Fibroblast of mammary gland (primary cell): ENCODE results near the gene CHM.
"Not testable (repeated sequence)": the region's sequence is repeated elsewhere in the genome, so short reads cannot be mapped to it uniquely, and the experiment has no call there.

ENCODE experiments used
- DNase-seq: peaks from one replicate; pipeline ENCODE4 v3.0.0-alpha.2; 2010; ENCODE audit warnings: low read depth
- H3K4me3 ChIP-seq: 2 replicates; pipeline ENCODE4 v1.5.1; 2011; ENCODE audit warnings: low read depth, mild to moderate bottlenecking, low read length, moderate library complexity; ENCODE audit not compliant: control insufficient read depth
- TF ChIP-seq, protein P1 (sequence below): conservative IDR thresholded peaks from 2 replicates; pipeline ENCODE4 v1.5.1; 2011; ENCODE audit warnings: low read depth, low read length, inconsistent platforms; ENCODE audit not compliant: control insufficient read depth, insufficient read depth

Gene CHM

DNA sequence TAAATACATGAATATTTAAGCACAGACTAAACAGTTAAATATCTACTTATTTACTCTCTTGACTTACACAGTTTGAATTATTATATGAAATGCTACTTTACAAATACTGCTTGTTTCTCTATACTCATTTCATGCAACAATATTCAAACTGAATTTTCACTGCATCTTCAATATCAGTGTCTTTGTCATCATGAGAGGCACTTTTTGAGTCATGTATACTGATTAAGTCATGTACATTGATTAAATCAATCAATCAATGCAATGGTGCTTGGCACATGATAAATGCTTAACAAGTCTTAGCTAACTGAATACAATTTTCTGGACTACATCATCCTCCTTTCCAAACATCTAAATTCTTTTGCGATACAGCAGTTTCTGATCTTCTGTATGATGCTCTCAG lies 67.1 kb downstream of the CHM start:
- TF ChIP-seq, protein P1, sequence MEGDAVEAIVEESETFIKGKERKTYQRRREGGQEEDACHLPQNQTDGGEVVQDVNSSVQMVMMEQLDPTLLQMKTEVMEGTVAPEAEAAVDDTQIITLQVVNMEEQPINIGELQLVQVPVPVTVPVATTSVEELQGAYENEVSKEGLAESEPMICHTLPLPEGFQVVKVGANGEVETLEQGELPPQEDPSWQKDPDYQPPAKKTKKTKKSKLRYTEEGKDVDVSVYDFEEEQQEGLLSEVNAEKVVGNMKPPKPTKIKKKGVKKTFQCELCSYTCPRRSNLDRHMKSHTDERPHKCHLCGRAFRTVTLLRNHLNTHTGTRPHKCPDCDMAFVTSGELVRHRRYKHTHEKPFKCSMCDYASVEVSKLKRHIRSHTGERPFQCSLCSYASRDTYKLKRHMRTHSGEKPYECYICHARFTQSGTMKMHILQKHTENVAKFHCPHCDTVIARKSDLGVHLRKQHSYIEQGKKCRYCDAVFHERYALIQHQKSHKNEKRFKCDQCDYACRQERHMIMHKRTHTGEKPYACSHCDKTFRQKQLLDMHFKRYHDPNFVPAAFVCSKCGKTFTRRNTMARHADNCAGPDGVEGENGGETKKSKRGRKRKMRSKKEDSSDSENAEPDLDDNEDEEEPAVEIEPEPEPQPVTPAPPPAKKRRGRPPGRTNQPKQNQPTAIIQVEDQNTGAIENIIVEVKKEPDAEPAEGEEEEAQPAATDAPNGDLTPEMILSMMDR, result no peak
- H3K4me3 ChIP-seq, result no peak overlapping the region
- DNase-seq, result no peak

DNA sequence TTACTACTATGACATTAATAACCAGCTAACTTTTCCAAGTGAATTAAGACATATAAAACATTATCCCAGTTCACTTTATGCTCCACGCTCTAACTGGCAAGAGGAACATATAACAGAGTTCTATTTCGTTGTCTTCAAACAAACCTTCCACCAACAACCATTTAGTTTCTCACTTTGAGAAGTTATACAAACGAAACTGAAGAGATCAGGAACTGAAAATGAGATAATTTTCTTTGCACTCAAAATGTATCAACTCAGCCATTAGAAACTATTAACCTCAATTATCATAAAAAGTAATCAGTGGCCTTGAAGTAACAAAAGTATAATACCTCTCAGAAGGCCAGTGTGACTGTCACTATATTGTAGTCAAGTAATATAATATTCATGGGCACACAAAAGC lies 70.1 kb downstream of the CHM start:
- TF ChIP-seq, protein P1, result no peak
- no peak overlapping the region for H3K4me3 ChIP-seq
- no peak for DNase-seq

GRCh38 chrX:85972351-85972750 lies 75.0 kb downstream of the CHM start:
- not testable (repeated sequence) for DNase-seq, H3K4me3 ChIP-seq

DNA sequence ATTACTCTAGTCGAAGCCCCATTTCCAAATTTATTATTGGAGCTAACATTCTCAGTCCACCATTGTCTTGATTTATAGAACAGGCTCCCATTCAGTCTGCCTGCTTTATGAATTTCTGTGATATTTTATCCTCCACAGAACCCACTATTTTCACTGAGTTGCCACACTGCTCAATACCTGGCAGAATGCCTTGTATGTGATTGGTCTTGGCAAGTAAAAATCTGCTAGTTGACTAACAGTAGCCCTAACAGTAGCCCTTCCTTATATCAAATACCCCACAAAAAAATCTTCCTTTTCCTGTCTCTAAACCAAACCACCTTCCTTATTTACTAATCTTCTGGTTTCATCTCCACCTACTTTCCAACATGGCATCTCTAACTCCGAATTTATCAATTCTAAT lies 82.6 kb downstream of the CHM start:
- peak; percentile 34 for DNase-seq
- TF ChIP-seq, protein P1, result no peak
- no peak overlapping the region for H3K4me3 ChIP-seq

- DNase-seq, result peak; percentile 80
- no peak overlapping the region for H3K4me3 ChIP-seq
- TF ChIP-seq, protein P1, result no peak
Observed at GRCh38 chrX:85963736-85964135, 83.6 kb downstream of the CHM start.

GRCh38 chrX:85955510-85955909 lies 91.8 kb downstream of the CHM start:
- no peak for DNase-seq
- TF ChIP-seq, protein P1, result no peak
- no peak overlapping the region for H3K4me3 ChIP-seq

- H3K4me3 ChIP-seq, DNase-seq: not testable (repeated sequence)
Observed at GRCh38 chrX:85944751-85945150, 102.6 kb downstream of the CHM start.

DNA sequence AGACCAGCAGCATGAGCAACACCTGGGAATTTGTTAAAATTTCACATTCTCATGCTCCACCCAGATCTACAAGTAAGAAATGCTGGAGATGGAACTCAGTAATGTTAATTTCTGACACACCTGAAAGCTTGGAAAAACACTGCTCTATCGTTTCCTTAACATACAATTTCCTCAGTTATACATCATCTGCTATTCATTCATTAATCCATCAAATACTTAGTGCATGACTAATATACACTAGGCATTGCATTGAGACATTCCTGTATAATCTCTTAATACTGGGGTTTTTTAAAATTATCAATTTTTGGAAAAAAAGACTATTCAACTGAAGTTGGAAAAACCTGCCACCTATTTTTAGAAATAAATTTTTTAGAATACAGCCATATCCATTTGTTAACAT lies 106.1 kb downstream of the CHM start:
- TF ChIP-seq, protein P1, result no peak
- H3K4me3 ChIP-seq, result no peak overlapping the region
- DNase-seq, result no peak

DNA sequence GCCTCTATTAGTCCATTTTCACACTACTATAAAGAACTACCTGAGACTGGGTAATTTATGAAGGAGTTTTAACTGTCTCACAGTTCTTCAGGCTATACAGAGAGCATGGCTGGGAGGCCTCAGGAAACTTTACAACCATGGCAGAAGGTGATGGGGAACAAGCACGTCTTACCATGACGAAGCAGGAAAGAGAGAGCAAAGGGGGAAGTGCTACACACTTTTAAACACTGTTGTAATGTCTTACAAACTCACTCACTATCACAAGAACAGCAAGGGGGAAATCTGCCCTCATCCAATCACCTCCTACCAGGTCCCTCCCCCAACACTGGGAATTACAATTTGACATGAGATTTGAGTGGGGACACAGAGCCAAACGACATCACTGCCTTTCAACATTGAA lies 107.4 kb downstream of the CHM start:
- DNase-seq, H3K4me3 ChIP-seq: not testable (repeated sequence)

- not testable (repeated sequence) for H3K4me3 ChIP-seq, DNase-seq
Observed at GRCh38 chrX:85934399-85934798, 113.0 kb downstream of the CHM start.
